Lung (tissue), 12 donors: ENCODE data around the gene LMX1B. TPM values are rescaled to one million over a fixed set of nuclear protein-coding genes. Genes with fewer than 3 reads are reported as not detected.

Experiments used
- ATAC-seq: fragments of 200-7000 bp; cut with Tn5 transposase; one replicate; pipeline ENCODE4 v1.9.1; 2020; ENCODE audit warnings: moderate number of reproducible peaks; ENCODE audit not compliant: insufficient read depth, low FRiP score
- DNase-seq, 3 donors: peaks; one replicate each; pipeline ENCODE4 v3.0.0-alpha.2; 2013 to 2017
- H3K27ac ChIP-seq, 2 donors: one replicate each; pipeline ENCODE4 v1.5.1; 2013; ENCODE audit warnings: mild to moderate bottlenecking in 2 of 2, moderate library complexity in 2 of 2, control low read depth in 1 of 2, inconsistent platforms in 1 of 2, low read depth in 1 of 2, low read length in 1 of 2
- H3K27me3 ChIP-seq, 3 donors: one replicate each; pipeline ENCODE4 v1.5.1; 2013; ENCODE audit warnings: low read length in 2 of 3; ENCODE audit not compliant: control insufficient read depth in 3 of 3, insufficient read depth in 3 of 3
- H3K36me3 ChIP-seq, 4 donors: one replicate each; pipeline ENCODE4 v1.5.1; 2013; ENCODE audit warnings: low read length in 4 of 4, mild to moderate bottlenecking in 1 of 4, moderate library complexity in 1 of 4; ENCODE audit not compliant: control insufficient read depth in 4 of 4, insufficient read depth in 4 of 4
- H3K4me1 ChIP-seq, 5 donors: one replicate each; pipeline ENCODE4 v1.5.1; 2013; ENCODE audit warnings: low read length in 5 of 5, mild to moderate bottlenecking in 2 of 5, moderate library complexity in 1 of 5; ENCODE audit not compliant: control insufficient read depth in 5 of 5, insufficient read depth in 5 of 5
- H3K4me3 ChIP-seq: one replicate; pipeline ENCODE4 v1.5.1; 2013; ENCODE audit warnings: mild to moderate bottlenecking, control low read depth, moderate library complexity
- H3K9ac ChIP-seq, 2 donors: one replicate each; pipeline ENCODE4 v1.5.1; 2013; ENCODE audit warnings: low read length in 2 of 2, control low read depth in 1 of 2; ENCODE audit not compliant: insufficient read depth in 1 of 2
- H3K9me3 ChIP-seq, 4 donors: one replicate each; pipeline ENCODE4 v1.5.1; 2013; ENCODE audit warnings: low read length in 3 of 4, mild to moderate bottlenecking in 1 of 4, moderate library complexity in 1 of 4; ENCODE audit not compliant: control insufficient read depth in 4 of 4, insufficient read depth in 3 of 4
- CTCF ChIP-seq: IDR thresholded peaks from 2 replicates; pipeline ENCODE4 v1.5.1; 2012; ENCODE audit warnings: mild to moderate bottlenecking; ENCODE audit errors: control extremely low read depth, extremely low read depth
- WGBS, 2 donors: extraction: QIAGEN DNeasy Blood & Tissue Kit; methylation state at CpG; one replicate each; pipeline ENCODE4 v1.1.7; 2013; 5-methylcytosine and 5-hydroxymethylcytosine counted together
- polyA plus RNA-seq, 2 donors: library from polyadenylated mRNA; stranded (reverse); fragments of 200-250 nt; gene quantifications; one replicate each; pipeline ENCODE4 v1.2.1, GENCODE V29; 2013
- total RNA-seq, 2 donors: library from RNA; depleted of rRNA in 1 of 2; stranded (reverse); fragments of >200 nt in 1 of 2; gene quantifications; one replicate each; pipeline ENCODE4 v1.2.1, GENCODE V29; 2014 to 2021
- donor health status: control.
- donor health status: control.
- donor health status: Bipolar disorder and iron deficiency.
- donor health status: healthy.
- donor health status: DM: yes; HTN: yes; CAD: no.

Gene LMX1B
- total and polyA plus RNA-seq, 4 donors, result under 0.01 to 0.77 (median 0.10) TPM

- DNase-seq (peak in 1 of 3 donors; percentile 12), ATAC-seq (no peak)
- no peak overlapping the region for H3K27ac ChIP-seq
- H3K36me3 ChIP-seq, result no peaks in the 10 kb centered on the region
- peaks cover 0 to 20% (median 7%) of the 10 kb centered on the region in 5 donors for H3K4me1 ChIP-seq
- no peak for TF ChIP-seq CTCF
- H3K9ac ChIP-seq, result no peak overlapping the region
- H3K27me3 ChIP-seq, result peaks cover 22 to 82% (median 81%) of the 10 kb centered on the region in 3 donors
- 11 to 19% methylated on average over 12 of the region's 12 CpGs for WGBS, 2 donors
- no peak overlapping the region for H3K4me3 ChIP-seq
- peaks cover 0 to 8% (median 0%) of the 10 kb centered on the region in 4 donors for H3K9me3 ChIP-seq
Measured at GRCh38 chr9:126617823-126618165, 4.1 kb downstream of the LMX1B start.

- H3K27ac ChIP-seq, result no peak overlapping the region
- peaks cover 0 to 17% (median 7%) of the 10 kb centered on the region in 5 donors for H3K4me1 ChIP-seq
- ATAC-seq (no peak), DNase-seq (peak in 1 of 3 donors; percentile 32)
- no peak overlapping the region for H3K9ac ChIP-seq
- no peak overlapping the region for H3K4me3 ChIP-seq
- WGBS, 2 donors, result 7 to 17% methylated on average over 11 of the region's 11 CpGs
- H3K27me3 ChIP-seq, result peaks cover 22 to 82% (median 82%) of the 10 kb centered on the region in 3 donors
- H3K36me3 ChIP-seq, result no peaks in the 10 kb centered on the region
- no peak for TF ChIP-seq CTCF
- H3K9me3 ChIP-seq, result peaks cover 0 to 8% (median 0%) of the 10 kb centered on the region in 4 donors
Measured at GRCh38 chr9:126618190-126618584, 4.5 kb downstream of the LMX1B start.

- ATAC-seq (no peak), DNase-seq (peak in 1 of 3 donors; percentile 38)
- H3K9ac ChIP-seq, result no peak overlapping the region
- H3K27me3 ChIP-seq, result peaks cover 22 to 88% (median 88%) of the 10 kb centered on the region in 3 donors
- 5 to 11% methylated on average over 46 to 50 of the region's 50 CpGs for WGBS, 2 donors
- TF ChIP-seq CTCF, result no peak
- no peak overlapping the region for H3K4me3 ChIP-seq
- peaks cover 0 to 8% (median 0%) of the 10 kb centered on the region in 4 donors for H3K9me3 ChIP-seq
- no peaks in the 10 kb centered on the region for H3K36me3 ChIP-seq
- H3K27ac ChIP-seq, result no peak overlapping the region
- H3K4me1 ChIP-seq, result peaks cover 0 to 16% (median 7%) of the 10 kb centered on the region in 5 donors
Measured at GRCh38 chr9:126618585-126619360, 5.0 kb downstream of the LMX1B start.
